HG02973 (cell line): ENCODE data around the gene GLI2.

Source experiments
- ATAC-seq: cut with Tn5 transposase; IDR thresholded peaks from one replicate; pipeline ENCODE4 v1.9.1; 2021; ENCODE audit warnings: moderate library complexity; ENCODE audit not compliant: unreplicated experiment

Gene GLI2

DNA sequence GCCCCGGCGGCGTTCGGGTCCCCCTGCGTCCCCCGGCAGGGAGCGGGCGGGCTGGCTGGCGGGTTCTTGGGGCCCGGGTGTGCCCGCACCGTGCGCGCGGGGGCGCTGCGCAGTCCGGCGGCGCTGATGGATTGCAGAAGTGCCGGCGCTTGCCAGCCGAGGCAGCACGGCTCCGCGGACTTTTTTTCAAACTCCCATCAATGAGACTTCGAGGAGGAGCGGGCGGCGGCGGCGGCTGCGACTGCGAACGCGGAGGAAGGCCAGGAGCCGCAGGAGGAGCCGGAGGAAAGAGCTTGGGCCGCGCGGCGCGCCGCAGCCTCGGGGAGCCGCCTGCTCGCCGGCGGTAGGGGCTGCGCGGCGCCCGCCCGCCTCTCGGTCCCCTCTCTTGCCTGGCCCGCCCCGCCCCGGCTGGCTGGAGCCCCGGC, at the start of gene GLI2:
GLI2 (plus strand) TSS at position 123 of the 425 bp plus-strand sequence. CDS start 61,453 bp downstream, outside the sequence.
- no peak for ATAC-seq

GRCh38 chr2:120685974-120686297, 49.7 kb upstream of the GLI2 start:
- no peak for ATAC-seq

DNA sequence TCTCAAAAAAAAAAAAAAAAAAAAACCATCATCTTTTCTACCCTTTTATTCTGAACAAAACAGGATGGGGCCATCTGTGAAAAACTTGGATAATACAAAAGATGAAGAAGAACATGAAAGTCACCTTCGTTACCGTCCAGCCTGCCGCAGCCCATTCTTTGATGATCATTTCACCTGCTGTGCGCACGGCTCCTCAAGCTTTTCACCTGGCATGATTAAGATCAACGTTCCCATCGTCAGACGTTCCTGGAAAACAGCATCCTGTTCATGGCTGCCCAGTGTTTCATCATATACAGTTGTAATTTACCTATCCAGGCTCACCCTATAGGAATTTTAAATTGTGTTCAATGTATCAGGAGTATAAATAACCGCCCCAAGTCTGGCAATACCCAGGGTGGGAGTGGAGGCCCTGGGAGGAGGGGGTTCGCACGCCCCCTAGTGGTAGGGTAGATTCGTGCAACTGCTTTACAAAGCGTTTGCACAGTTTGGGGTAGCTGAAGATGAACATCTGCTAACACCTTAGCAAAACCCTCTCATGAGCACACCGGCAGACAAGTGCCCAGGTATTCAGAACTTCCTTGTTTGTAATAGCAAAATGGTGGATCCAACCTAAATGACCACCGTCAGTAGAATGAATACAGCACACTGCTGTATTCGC, 49.0 kb upstream of the GLI2 start:
- ATAC-seq, result no peak

DNA sequence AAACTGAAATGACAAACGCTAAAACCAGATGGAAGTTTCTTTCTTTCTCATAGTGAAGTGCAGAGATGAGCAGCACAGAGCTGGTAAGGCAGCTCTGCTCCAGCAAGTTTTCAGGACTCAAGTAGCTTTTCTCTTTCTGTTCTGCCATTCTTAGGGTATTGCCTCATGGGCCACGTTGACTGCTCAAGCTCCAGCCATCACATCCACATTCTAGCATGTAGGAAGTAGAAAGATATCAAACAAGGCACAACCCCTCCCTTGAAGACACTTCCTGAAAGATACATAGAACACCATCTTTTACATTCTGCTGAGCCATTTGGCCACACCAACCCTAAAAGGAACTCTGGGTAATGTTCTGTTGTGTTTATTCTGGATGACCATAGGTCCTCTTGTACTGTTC, 48.5 kb upstream of the GLI2 start:
- ATAC-seq, result no peak

DNA sequence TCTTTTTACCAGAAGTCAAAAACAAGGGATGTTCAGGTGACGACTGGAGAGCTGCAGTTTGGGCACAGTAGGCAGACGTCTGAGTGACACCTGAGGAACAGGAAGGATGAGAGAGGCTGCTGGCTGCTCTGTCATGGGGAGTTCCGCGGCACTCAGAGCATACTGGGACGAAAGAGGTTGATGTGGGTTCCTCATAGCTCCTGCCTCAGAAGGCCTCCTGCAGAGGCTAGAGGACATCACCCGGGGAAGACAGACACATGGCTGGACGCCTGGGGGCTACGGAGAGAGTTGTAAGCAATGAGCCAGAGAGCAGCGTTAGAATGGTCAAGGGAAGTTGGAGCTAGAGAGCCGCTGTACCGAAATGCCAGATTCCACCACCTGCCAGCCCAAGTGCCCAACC, 45.1 kb upstream of the GLI2 start:
- ATAC-seq, result no peak

DNA sequence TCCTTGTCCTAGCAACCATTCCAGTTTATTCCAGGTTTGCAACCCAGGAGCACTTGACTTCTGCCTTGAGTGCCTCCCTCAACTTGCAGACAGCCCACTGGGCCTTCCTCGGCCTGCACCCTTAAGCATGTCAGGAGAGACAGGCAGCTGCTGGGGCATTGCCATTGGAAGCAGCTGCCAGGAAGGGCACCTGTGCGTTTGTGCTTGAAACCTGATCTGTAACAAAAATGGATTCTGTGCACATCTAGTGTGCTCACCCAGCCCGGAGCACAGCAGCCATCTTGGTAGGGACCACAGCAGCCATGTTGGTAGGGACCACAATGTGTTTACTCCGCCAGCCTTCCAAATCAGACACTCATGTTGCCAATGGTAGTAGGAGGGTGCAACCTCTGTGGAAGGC, 44.3 kb upstream of the GLI2 start:
- ATAC-seq, result no peak

- ATAC-seq, result no peak
These were observed 43.0 kb upstream of the GLI2 start for GRCh38 chr2:120692691-120693090.

- no peak for ATAC-seq
These were observed 42.5 kb upstream of the GLI2 start for GRCh38 chr2:120693121-120693520.

- ATAC-seq, result no peak
These were observed 41.6 kb upstream of the GLI2 start for GRCh38 chr2:120694034-120694433.

DNA sequence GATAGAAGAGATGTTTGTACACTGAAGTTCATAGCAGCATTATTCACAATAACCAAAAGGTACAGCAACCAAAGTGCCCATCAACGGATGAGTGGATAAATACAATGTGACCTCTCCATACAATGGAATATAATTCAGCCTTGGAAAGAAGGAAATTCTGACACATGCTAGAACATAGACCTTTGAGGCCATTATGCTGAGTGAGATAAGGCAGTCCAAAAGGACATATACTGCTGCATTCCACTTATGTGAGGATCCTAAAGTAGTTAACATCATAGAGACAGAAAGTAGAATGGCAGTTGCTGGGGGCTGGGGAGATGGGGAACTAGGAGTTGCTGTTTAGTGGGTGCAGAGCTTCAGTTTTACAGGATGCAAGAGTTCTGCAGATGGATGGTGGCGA, 38.2 kb upstream of the GLI2 start:
- ATAC-seq, result no peak

DNA sequence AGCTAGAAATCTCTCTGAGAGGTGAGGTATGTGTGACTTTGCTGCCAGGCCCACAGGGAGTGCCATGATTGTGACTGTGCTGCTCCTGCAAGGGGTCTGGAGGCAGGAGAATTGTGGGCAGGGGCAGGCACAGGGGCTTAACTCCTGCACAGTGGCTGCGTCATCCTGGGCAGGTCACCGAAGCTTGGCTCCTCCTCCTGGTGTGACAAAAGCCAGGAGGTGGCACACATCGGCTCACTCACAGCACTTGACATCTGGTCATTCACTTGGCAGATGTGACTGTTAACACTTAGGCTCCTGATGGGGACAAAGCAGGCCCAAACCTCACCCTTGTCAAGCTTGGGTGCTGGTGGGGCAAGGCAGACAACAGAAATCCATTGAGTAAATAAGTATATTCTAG, 36.4 kb upstream of the GLI2 start:
- no peak for ATAC-seq

GRCh38 chr2:120700659-120701058, 35.0 kb upstream of the GLI2 start:
- no peak for ATAC-seq

- no peak for ATAC-seq
These were observed 34.6 kb upstream of the GLI2 start for GRCh38 chr2:120701096-120701495.

DNA sequence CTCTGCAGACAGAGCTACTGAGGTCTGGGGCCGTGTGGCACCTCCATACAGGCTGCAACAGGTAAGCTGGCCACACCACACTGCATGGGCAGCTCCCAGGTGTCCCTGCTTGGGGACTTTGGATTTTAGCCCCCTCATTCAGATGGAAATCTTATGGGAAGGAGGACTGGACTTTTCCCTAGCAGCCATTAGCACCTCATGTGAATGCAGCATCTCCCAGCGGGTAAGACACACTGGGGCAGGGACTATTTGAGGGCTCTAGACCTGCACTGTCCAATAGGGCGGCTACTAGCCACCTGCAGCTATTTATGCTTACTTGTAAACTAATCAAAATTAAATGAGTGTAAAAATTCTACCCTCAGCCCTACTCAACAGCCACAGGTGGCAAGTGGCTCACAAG, 34.2 kb upstream of the GLI2 start:
- ATAC-seq, result no peak

DNA sequence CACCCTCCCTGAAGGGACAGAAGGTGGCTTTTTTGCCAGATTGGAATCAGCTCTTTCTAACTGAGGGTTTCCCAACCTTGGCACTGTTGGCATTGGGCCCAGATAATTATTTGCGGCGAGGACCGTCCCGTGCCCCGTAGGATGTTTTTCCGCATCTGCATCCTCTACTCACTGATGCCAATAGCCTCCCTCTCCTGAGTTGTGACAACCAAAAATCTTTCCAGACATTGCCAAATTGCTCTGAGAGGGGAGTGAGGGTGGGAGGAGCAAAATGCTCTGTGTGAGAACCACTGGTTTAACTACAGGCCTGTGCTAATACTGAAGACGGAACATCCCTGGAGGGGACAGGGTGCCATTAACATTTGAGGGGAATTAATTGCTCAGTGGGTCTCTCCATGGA, 33.6 kb upstream of the GLI2 start:
- no peak for ATAC-seq

- no peak for ATAC-seq
These were observed 32.9 kb upstream of the GLI2 start for GRCh38 chr2:120702801-120703200.

- no peak for ATAC-seq
These were observed 32.2 kb upstream of the GLI2 start for GRCh38 chr2:120703330-120703994.

- no peak for ATAC-seq
These were observed 31.0 kb upstream of the GLI2 start for GRCh38 chr2:120704696-120705095.

- ATAC-seq, result no peak
These were observed 27.9 kb upstream of the GLI2 start for GRCh38 chr2:120707816-120708215.

DNA sequence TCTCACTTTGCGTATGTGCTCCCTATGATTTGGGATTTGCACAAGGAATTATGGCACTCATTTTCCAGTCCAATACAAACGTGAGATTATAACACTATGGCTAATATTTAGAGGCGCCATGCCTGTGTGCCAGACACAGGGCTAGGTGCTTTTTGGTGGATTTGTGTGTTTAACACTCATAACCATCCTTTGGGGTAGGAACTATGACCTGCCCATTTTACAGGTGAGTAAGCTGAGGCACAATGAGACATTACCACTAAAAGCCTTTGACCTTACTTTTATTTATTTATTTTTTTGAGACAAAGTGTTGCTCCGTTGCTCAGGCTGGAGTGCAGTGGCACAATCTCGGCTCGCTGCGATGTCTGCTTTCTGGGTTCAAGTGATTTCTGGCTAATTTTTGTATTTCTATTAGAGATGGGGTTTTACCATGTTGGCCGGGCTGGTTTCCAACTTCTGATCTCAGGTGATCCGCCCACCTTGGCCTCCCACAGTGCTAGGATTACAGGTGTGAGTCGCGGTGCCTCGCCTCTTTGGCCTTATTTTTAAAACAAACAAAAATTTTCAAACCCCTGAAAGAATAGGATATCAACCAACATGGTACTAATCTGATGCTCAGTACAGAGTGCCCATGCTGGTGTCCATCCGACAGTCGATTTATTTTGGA, 26.6 kb upstream of the GLI2 start:
- ATAC-seq, result no peak

GRCh38 chr2:120709608-120710041, 26.0 kb upstream of the GLI2 start:
- ATAC-seq, result no peak

DNA sequence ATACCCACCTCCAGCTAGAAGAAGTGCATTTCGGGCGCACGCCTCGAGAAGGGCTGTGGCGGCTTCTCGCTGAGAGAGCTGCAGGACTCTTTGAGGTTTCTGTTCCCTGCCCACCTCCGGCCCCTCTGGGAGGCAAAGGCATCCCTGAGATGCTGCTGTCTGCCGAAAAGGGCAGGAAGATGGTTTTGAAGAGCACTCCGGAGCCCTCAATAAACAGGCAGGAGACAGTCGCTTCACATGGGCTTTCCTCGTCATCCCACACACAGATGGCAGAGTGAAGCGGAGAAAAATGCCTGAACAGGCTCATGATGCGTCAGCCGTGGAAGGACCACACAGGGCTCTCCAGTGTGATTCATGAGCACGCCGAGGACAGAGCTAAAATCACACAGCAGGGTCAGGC, 25.4 kb upstream of the GLI2 start:
- no peak for ATAC-seq
